Panc1 (cell line): ENCODE measurements around the gene PDE8B.

Source experiments
- POLR2AphosphoS5 ChIP-seq: IDR thresholded peaks from 2 replicates; pipeline ENCODE4 v1.6.1; 2012; ENCODE audit warnings: mild to moderate bottlenecking, low read depth, low read length, moderate library complexity
- SIN3A ChIP-seq: IDR thresholded peaks from 2 replicates; pipeline ENCODE4 v1.6.1; 2012; ENCODE audit warnings: low read depth, mild to moderate bottlenecking, low read length, moderate library complexity, borderline replicate concordance; ENCODE audit not compliant: insufficient read depth
- TCF7L2 ChIP-seq: IDR thresholded peaks from 2 replicates; pipeline ENCODE4 v1.6.1; 2011; ENCODE audit warnings: mild to moderate bottlenecking, low read depth, low read length, inconsistent platforms
- TF ChIP-seq, protein P1 (sequence below): fragments of 450-650 bp; IDR thresholded peaks from 2 replicates; pipeline ENCODE4 v1.5.1; 2017; ENCODE audit warnings: mild to moderate bottlenecking
- TF ChIP-seq, protein P2 (sequence below), 2 experiments: IDR thresholded peaks; 2 replicates each; pipeline ENCODE4 v1.6.1; 2011 to 2012; ENCODE audit warnings: low read depth in 2 of 2, control low read depth in 1 of 2, low read length in 1 of 2, mild to moderate bottlenecking in 1 of 2, moderate library complexity in 1 of 2; ENCODE audit not compliant: insufficient read depth in 1 of 2

DNA sequence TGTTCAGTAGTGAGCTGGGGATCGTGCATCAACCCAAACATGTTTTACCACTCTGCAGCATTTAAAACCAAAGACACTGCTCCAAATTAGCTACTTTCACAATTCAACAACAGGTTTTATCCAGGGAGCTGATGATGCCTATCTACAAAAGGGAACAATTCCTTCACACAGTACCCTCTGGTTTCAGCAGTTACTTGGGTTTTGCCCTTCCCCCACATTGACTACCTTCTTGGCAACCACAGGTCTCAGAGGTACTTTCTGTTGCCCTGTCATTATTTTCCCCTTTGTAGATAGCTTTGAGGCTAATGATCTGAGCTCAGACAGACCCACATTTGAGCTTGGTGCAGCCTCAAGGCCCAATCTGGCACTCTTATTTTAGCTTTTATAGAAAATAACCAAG is 185.5 kb downstream of the PDE8B start:
- TF ChIP-seq, protein P1, sequence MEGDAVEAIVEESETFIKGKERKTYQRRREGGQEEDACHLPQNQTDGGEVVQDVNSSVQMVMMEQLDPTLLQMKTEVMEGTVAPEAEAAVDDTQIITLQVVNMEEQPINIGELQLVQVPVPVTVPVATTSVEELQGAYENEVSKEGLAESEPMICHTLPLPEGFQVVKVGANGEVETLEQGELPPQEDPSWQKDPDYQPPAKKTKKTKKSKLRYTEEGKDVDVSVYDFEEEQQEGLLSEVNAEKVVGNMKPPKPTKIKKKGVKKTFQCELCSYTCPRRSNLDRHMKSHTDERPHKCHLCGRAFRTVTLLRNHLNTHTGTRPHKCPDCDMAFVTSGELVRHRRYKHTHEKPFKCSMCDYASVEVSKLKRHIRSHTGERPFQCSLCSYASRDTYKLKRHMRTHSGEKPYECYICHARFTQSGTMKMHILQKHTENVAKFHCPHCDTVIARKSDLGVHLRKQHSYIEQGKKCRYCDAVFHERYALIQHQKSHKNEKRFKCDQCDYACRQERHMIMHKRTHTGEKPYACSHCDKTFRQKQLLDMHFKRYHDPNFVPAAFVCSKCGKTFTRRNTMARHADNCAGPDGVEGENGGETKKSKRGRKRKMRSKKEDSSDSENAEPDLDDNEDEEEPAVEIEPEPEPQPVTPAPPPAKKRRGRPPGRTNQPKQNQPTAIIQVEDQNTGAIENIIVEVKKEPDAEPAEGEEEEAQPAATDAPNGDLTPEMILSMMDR, result no peak
- TF ChIP-seq POLR2AphosphoS5 (no peak), SIN3A (no peak), TCF7L2 (no peak)
- TF ChIP-seq, protein P2, sequence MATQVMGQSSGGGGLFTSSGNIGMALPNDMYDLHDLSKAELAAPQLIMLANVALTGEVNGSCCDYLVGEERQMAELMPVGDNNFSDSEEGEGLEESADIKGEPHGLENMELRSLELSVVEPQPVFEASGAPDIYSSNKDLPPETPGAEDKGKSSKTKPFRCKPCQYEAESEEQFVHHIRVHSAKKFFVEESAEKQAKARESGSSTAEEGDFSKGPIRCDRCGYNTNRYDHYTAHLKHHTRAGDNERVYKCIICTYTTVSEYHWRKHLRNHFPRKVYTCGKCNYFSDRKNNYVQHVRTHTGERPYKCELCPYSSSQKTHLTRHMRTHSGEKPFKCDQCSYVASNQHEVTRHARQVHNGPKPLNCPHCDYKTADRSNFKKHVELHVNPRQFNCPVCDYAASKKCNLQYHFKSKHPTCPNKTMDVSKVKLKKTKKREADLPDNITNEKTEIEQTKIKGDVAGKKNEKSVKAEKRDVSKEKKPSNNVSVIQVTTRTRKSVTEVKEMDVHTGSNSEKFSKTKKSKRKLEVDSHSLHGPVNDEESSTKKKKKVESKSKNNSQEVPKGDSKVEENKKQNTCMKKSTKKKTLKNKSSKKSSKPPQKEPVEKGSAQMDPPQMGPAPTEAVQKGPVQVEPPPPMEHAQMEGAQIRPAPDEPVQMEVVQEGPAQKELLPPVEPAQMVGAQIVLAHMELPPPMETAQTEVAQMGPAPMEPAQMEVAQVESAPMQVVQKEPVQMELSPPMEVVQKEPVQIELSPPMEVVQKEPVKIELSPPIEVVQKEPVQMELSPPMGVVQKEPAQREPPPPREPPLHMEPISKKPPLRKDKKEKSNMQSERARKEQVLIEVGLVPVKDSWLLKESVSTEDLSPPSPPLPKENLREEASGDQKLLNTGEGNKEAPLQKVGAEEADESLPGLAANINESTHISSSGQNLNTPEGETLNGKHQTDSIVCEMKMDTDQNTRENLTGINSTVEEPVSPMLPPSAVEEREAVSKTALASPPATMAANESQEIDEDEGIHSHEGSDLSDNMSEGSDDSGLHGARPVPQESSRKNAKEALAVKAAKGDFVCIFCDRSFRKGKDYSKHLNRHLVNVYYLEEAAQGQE (IDR thresholded peaks at IDR 0.05; ENCODE audit: insufficient read depth in 1 of 2, low read depth in 2 of 2, low read length in 1 of 2), result no peak
